ENCODE measurements around the gene HIPK2.
A peak's percentile ranks its signal among the peaks of the same experiment; 100 is the strongest.

The HIPK2 gene

GRCh38 chr7:139703487-139704307, 74.1 kb downstream of the HIPK2 start:
- in situ Hi-C loops (cut with MboI; ENCODE audit: low sequenced_read_pairs, unreplicated experiment), result no loop called here
- TF ChIP-seq, protein P1, sequence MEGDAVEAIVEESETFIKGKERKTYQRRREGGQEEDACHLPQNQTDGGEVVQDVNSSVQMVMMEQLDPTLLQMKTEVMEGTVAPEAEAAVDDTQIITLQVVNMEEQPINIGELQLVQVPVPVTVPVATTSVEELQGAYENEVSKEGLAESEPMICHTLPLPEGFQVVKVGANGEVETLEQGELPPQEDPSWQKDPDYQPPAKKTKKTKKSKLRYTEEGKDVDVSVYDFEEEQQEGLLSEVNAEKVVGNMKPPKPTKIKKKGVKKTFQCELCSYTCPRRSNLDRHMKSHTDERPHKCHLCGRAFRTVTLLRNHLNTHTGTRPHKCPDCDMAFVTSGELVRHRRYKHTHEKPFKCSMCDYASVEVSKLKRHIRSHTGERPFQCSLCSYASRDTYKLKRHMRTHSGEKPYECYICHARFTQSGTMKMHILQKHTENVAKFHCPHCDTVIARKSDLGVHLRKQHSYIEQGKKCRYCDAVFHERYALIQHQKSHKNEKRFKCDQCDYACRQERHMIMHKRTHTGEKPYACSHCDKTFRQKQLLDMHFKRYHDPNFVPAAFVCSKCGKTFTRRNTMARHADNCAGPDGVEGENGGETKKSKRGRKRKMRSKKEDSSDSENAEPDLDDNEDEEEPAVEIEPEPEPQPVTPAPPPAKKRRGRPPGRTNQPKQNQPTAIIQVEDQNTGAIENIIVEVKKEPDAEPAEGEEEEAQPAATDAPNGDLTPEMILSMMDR (IDR thresholded peaks at IDR 0.05; ENCODE audit: borderline replicate concordance, control extremely low read depth, extremely low read depth, insufficient read depth, missing control alignments), result no peak
- no peak for DNase-seq (ENCODE audit: low spot score)

GRCh38 chr7:139702811-139703486, 74.8 kb downstream of the HIPK2 start:
- peak; percentile 78 for DNase-seq (ENCODE audit: low spot score)
- TF ChIP-seq, protein P1 (IDR thresholded peaks at IDR 0.05; ENCODE audit: borderline replicate concordance, control extremely low read depth, extremely low read depth, insufficient read depth, missing control alignments), result no peak
- in situ Hi-C loops (cut with MboI; ENCODE audit: low sequenced_read_pairs, unreplicated experiment), result no loop called here

GRCh38 chr7:139702313-139702731, 75.5 kb downstream of the HIPK2 start:
- TF ChIP-seq, protein P1 (IDR thresholded peaks at IDR 0.05; ENCODE audit: borderline replicate concordance, control extremely low read depth, extremely low read depth, insufficient read depth, missing control alignments), result no peak
- in situ Hi-C loops (cut with MboI; ENCODE audit: low sequenced_read_pairs, unreplicated experiment), result no loop called here
- no peak for DNase-seq (ENCODE audit: low spot score)

DNA sequence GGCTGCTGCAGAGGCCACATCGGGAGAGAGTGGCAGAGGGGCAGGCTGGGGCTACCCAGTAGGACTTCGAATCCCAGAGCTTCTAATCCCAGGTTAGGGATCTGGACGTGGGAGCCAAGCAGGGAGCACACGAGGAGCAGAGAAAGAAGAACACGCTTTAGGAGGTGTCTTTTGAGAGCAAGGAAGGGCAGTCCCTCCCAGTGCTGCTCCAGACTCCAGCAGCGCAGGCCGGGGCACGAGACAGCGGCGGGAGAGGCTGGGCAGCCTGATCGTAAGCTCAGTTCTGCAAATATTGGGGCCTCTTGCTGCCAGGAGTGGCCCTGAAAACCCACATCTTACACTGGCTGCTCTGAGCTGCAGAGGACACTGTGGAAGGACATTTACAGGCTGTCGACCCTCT, 75.9 kb downstream of the HIPK2 start:
- in situ Hi-C loops (cut with MboI; ENCODE audit: low sequenced_read_pairs, unreplicated experiment), result no loop called here
- TF ChIP-seq, protein P1 (IDR thresholded peaks at IDR 0.05; ENCODE audit: borderline replicate concordance, control extremely low read depth, extremely low read depth, insufficient read depth, missing control alignments), result no peak
- DNase-seq (ENCODE audit: low spot score), result no peak

- in situ Hi-C loops (cut with MboI; ENCODE audit: low sequenced_read_pairs, unreplicated experiment), result no loop called here
- TF ChIP-seq, protein P1 (IDR thresholded peaks at IDR 0.05; ENCODE audit: borderline replicate concordance, control extremely low read depth, extremely low read depth, insufficient read depth, missing control alignments), result no peak
- DNase-seq (ENCODE audit: low spot score), result no peak
Measured at GRCh38 chr7:139700505-139701235, 77.1 kb downstream of the HIPK2 start.
